HFFc6 (cell line): Measurements from ENCODE around the gene DHDH. TPM values are rescaled to one million over a fixed set of nuclear protein-coding genes. Genes with fewer than 3 reads are reported as not detected.

Experiments
- DNase-seq: peaks from one replicate; pipeline ENCODE4 v3.0.0-alpha.2; 2018
- H3K27ac Mint-ChIP-seq: 2 replicates; pipeline ENCODE4 v1.8.0; 2020; ENCODE audit warnings: mild to moderate bottlenecking, mixed read lengths
- H3K27me3 Mint-ChIP-seq: 2 replicates; pipeline ENCODE4 v1.8.0; 2021; ENCODE audit warnings: mild to moderate bottlenecking, moderate library complexity, mixed read lengths; ENCODE audit not compliant: insufficient read depth
- H3K36me3 Mint-ChIP-seq: 2 replicates; pipeline ENCODE4 v1.8.0; 2021; ENCODE audit warnings: low read depth, mixed read lengths
- H3K4me1 Mint-ChIP-seq: 2 replicates; pipeline ENCODE4 v1.8.0; 2020; ENCODE audit warnings: low read depth, mixed read lengths
- H3K4me3 Mint-ChIP-seq: 2 replicates; pipeline ENCODE4 v1.8.0; 2020; ENCODE audit warnings: mild to moderate bottlenecking, moderate library complexity, mixed read lengths
- H3K9me3 Mint-ChIP-seq: 2 replicates; pipeline ENCODE4 v1.8.0; 2020; ENCODE audit warnings: mild to moderate bottlenecking, mixed read lengths
- CTCF ChIP-seq: fragments of 200-600 bp; sonication (generic); IDR thresholded peaks from 2 replicates; pipeline ENCODE4 v1.5.0; 2021; ENCODE audit warnings: antibody characterized with exemption, mild to moderate bottlenecking
- total RNA-seq, 6 experiments: library from RNA; stranded (reverse); fragmentation: NEBNext Ultra II Directional; extraction: Animal tissue kit (Norgen Biotek cat#: 25700); gene quantifications; 2 replicates in 1 of 6; 3 replicates in 5 of 6; pipeline ENCODE4 v1.2.3, GENCODE V29; 2021

DHDH gene
- total RNA-seq, 6 experiments from 2014 or later = not detected

- peaks cover 13% of the 10 kb centered on the region for H3K4me1 Mint-ChIP-seq
- H3K4me3 Mint-ChIP-seq = no peak overlapping the region
- DNase-seq = no peak
- H3K9me3 Mint-ChIP-seq = no peaks in the 10 kb centered on the region
- no peaks in the 10 kb centered on the region; the same call in 1 of the 2 replicates for H3K27me3 Mint-ChIP-seq
- TF ChIP-seq CTCF = no peak
- peaks cover 35% of the 10 kb centered on the region for H3K36me3 Mint-ChIP-seq
- no peak overlapping the region for H3K27ac Mint-ChIP-seq
Observed at GRCh38 chr19:48987323-48987722, 53.8 kb downstream of the DHDH start.

- H3K36me3 Mint-ChIP-seq = peaks cover 30% of the 10 kb centered on the region
- DNase-seq = no peak
- no peak overlapping the region for H3K4me3 Mint-ChIP-seq
- H3K27me3 Mint-ChIP-seq = no peaks in the 10 kb centered on the region; the same call in 1 of the 2 replicates
- TF ChIP-seq CTCF = no peak
- H3K9me3 Mint-ChIP-seq = no peaks in the 10 kb centered on the region
- no peak overlapping the region for H3K27ac Mint-ChIP-seq
- peaks cover 13% of the 10 kb centered on the region for H3K4me1 Mint-ChIP-seq
Observed at GRCh38 chr19:48988286-48988685, 54.8 kb downstream of the DHDH start.

GRCh38 chr19:48988860-48989259, 55.4 kb downstream of the DHDH start:
- no peak overlapping the region for H3K4me3 Mint-ChIP-seq
- TF ChIP-seq CTCF = no peak
- DNase-seq = no peak
- H3K36me3 Mint-ChIP-seq = peaks cover 29% of the 10 kb centered on the region
- H3K27me3 Mint-ChIP-seq = peaks cover 2% of the 10 kb centered on the region; the same call in 1 of the 2 replicates
- H3K9me3 Mint-ChIP-seq = no peaks in the 10 kb centered on the region
- no peak overlapping the region for H3K27ac Mint-ChIP-seq
- H3K4me1 Mint-ChIP-seq = peaks cover 13% of the 10 kb centered on the region

- Mint-ChIP-seq H3K9me3 (no peaks in the 10 kb centered on the region), H3K4me3 (no peak overlapping the region), H3K36me3 (peaks cover 34% of the 10 kb centered on the region), H3K4me1 (peaks cover 23% of the 10 kb centered on the region), H3K27ac (peak overlapping the region; percentile 28; the same call in 1 of the 2 replicates), H3K27me3 (peaks cover 2% of the 10 kb centered on the region; the same call in 1 of the 2 replicates)
- no peak for TF ChIP-seq CTCF
- DNase-seq = no peak
Observed at GRCh38 chr19:48989701-48990291, 56.3 kb downstream of the DHDH start.

GRCh38 chr19:48990400-48990799, 56.9 kb downstream of the DHDH start:
- Mint-ChIP-seq H3K36me3 (peaks cover 34% of the 10 kb centered on the region), H3K4me3 (no peak overlapping the region), H3K4me1 (peaks cover 29% of the 10 kb centered on the region), H3K27me3 (peaks cover 2% of the 10 kb centered on the region; the same call in 1 of the 2 replicates), H3K27ac (peak overlapping the region; percentile 28; the same call in 1 of the 2 replicates), H3K9me3 (no peaks in the 10 kb centered on the region)
- TF ChIP-seq CTCF = no peak
- no peak for DNase-seq
